ENCODE results near the gene APPBP2.
"Not testable (repeated sequence)": the region's sequence is repeated elsewhere in the genome, so short reads cannot be mapped to it uniquely, and the experiment has no call there.

- TF ChIP-seq JUN (IDR thresholded peaks at IDR 0.05; ENCODE audit: low read depth, low read length); CTCF (IDR thresholded peaks at IDR 0.05; ENCODE audit: control extremely low read depth in 1 of 3, insufficient read depth in 1 of 3, low read depth in 1 of 3, low read length in 3 of 3): not testable (repeated sequence)
These were observed 92.7 kb downstream of the APPBP2 start for GRCh38 chr17:60433021-60433997.

Measured in H1 (cell line).